GM19238 (cell line): ENCODE data around the gene RNU1-3.
"Not testable (repeated sequence)": the region's sequence is repeated elsewhere in the genome, so short reads cannot be mapped to it uniquely, and the experiment has no call there.

Experiments used
- DNase-seq: peaks from one replicate; pipeline ENCODE4 v3.0.0; 2011; ENCODE audit warnings: low spot score; ENCODE audit not compliant: insufficient read length

Gene RNU1-3

DNA sequence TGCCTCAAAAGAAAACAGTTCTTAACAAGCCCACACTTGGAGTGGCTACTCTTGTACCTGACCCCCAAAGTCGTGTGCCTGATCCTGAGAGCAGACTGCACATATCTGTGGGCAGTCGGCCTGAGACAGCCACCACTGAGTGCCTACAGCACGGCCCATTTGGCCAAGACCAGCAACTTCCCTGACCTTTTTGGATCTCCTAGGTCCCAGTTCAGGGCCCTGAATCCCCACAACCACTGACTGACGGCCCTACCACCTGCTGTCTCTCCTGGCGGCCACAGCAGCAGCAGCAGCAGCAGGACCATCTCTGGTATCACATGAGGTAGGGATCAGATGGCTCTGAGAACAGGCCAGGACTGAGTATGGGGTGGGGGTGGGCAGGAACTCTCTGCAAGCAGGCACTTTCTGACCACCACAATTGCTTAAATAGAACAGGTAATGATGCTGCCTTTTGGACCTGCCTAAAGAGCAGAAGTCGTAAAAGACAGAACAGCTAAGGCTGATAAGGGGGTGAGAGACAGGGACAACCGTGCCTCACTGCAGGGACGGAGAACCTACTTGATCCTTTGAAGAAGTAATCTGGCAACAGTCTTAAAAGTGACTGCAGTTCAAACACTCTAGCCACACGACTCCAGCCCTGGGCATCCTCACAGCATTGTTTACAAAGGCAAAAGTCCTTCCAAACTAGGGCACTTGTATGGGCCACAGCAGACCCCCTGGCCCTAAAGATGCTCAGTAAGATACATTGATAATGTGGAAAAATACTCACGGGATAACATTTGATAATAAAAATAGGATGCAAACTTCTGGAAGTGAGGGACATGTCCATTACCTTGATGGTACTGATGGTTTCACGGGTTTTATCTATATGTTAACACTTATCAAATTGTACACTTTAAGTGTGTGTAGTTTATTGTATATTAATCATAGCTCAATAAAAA lies 27.4 kb downstream of the RNU1-3 start:
- not testable (repeated sequence) for DNase-seq

DNA sequence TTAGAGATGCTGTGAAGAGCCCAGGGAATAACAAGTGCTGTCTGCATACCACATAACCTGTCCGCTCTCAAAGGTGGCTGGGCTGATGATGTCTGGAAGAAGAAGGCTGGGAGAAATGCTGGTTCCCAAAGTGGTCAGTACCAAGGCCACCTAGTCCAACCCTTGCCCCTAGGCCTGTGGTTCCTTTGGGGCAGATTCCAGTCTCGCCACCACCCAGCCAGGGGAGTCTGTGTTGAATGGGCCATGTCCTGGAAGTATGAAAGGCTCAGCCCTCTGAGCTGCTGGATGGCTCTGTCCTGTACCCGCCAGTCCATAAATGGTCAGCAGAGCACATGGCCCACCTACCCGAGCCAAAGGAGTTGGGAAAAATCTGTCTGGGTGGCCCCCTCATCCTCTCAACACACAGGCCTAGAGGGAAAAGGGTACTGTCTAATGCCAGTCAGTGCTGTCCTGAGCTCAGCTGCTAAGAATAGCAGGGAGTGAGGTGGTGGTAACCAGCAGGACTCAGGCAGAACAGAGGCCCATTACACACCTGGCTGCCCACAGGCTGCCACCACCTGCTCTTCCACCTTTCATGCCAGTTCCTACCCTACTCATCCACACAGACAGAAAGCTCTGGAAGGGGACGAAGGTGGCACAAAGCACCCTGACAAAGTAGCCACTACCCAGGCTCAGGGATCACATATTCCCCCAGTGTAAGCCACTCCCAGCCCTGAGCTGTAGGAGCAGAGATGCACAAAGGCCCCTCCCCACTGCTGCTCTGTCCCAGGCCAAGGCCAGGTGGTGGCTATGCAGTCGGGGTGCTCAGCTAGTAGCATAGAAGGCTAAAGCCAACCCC lies 28.6 kb downstream of the RNU1-3 start:
- DNase-seq, result not testable (repeated sequence)

DNA sequence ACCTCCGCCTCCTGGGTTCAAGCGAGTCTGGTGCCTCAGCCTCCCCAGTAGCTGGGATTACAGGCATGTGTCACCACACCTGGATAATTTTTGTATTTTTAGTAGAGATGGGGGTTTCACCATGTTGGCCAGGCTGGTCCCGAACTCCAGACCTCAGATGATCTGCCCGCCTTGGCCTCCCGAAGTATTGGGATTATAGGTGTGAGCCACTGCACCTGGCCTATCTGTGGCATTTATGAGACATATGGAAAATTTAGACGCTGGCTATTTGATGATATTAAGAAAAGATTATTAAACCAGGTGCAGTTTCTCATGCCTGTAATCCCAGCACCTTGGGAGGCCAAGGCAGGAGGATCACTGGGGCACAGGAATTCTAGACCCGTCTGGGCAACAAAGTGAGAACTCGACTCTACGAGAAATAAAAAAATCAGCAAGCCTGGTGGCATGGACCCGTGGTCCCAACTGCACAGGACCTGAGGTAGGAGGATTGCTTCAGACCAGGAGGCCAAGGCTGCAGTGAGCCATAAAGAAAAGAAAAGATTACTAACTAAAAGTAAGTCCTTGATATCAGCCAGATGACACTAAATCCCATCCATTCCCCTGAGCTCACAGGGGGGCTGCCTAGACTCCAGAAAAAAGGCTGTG lies 30.1 kb downstream of the RNU1-3 start:
- DNase-seq, result not testable (repeated sequence)

DNA sequence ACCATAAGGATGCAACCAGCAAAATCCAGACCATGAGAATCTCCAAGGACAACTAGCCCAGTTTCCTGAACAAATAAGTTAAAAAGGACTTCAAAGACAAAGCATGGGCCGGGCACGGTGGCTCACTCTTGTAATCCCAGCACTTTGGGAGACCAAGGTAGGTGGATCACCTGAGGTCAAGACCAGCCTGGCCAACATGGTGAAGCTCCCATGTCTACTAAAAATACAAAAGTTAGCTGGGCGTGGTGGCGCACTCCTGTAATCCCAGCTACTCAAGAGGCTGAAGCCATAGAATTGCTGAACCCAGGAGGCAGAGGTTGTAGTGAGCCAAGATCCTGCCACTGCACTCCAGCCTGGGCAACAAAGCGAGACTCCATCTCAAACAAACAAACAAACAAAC lies 30.8 kb downstream of the RNU1-3 start:
- DNase-seq, result not testable (repeated sequence)

DNA sequence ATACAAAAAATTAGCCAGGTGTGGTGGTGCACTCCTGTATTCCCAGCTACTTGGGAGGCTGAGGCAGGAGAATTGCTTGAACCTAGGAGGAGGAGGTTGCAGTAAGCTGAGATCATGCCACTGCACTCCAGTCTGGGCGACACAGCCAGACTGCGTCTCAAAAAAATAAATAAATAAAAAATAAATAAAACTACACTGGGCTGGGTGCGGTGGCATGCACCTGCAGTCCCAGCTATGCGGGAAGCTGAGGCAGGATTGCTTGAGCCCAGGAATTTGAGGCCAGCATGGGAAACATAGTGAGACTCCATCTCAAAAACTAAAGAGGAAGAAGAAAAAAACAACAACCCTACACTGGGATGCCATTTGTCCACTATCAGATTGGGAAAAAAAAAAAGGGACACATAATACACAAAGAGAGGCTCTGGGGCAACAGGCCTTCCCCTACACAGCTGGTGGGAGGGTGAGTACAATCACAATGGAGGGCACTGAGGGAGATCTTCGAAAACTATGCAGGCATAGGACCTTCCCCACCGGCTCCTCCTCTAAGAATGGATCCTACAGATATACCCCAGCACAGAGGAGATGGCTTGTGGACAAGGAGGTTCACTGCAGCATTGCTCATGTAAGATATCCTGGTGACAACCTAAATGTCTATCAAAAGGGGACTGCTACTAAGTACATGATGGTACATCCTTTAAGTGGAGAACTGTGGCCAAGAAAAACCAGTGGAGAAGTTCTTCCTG lies 33.0 kb downstream of the RNU1-3 start:
- DNase-seq, result not testable (repeated sequence)

DNA sequence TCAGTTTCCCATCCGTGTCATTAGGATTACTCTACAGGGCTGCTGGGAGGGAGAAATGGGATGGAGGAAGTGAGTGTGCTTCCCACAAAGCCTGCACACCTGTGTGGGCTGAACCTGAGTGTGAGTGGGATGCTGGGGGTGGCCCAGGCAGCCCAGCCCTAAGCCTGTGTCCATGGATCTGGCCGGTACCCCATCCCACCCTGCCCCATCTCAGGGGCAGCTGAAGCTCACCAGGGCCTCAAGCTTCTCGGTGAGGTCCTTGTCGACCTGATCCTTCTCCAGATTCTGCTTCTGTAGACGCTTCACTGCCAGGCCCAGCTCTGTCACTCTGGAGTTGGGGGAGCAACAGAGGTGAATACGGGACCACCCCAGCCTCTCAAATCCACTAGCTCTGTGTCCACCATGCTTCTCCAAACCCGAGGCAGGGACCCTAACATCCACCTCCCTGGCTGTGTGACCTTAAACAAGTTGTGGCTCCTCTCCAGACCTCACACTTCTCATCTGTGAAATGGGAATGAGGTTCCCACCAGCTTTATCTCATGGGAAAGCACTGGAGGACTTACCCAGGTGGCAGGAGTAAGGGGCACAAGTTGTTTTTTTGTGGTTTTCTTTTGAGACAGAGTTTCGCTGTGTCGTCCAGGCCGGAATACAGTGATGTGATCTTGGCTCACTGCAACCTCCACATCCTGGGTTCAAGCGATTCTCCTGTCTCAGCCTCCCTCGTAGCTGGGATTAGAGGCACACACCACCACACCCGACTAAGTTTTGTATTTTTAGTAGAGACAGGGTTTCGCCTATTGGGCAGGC lies 34.5 kb downstream of the RNU1-3 start:
- DNase-seq, result not testable (repeated sequence)

DNA sequence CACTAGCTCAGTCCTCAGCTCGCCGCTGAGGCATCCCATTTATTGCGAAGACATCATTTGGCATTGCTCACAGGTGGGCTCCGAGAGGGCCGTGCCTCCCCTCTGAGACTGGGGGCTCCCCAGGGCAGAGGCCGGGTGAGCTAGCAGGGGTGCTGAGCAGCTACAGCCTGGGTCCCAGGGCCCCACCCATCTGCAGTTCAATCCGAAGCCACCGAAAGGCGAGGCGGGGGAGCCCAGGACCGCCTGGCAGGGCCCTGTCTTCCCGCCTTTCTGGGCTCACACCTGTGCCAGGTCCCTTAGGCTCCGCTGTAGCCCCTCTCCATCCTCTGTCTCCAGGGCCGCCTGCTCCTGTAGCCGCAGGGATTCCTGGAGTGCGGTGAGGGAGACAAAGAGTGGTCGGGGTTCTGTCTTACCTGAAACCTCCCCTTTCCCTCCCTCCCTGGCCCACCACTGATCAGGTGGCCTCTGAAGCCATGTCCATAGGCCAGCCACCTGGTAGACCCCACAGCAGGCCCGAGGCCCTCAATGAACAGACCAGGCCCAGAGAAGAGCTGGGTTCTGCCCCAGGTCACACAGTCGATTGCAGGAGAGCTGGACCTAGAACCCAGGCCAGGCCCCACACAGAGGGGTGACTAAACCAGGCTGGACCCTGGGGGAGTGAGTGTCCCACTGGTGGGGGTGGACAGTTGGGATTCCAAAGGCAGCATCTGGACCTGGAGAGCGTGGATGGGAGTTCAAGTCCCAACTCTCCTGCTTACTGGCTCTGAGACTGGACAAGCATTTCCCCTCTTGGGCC lies 35.3 kb downstream of the RNU1-3 start:
- DNase-seq, result no peak

DNA sequence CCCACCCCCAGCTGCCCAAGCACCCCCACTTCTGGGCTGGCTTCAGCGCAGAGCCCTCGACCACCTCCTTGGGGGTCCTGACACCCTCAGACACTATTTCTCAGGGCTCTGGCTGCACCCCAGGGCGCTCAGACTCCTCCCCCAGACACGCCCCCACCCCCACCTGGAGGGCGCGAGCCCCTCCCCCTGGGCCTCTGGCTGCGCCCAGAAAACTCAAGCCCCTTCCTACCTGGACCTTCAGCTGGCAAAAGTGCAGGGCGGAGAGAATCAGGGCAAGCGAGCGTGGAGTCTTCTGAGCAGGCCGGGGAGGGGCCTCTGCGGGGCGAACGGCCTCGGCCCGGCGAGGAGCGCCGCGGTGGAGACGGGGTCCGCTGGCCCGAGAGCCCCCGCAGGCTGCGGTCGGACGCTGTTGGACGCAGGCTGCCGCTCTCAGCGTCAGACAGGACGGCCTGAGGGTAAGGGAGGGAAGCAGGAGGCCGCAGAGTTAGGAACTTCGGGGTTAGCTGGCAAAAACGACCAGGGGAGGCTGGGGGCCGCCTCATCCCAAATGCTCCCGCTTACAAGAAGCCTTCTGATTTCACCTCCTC lies 36.0 kb downstream of the RNU1-3 start:
- no peak for DNase-seq

DNA sequence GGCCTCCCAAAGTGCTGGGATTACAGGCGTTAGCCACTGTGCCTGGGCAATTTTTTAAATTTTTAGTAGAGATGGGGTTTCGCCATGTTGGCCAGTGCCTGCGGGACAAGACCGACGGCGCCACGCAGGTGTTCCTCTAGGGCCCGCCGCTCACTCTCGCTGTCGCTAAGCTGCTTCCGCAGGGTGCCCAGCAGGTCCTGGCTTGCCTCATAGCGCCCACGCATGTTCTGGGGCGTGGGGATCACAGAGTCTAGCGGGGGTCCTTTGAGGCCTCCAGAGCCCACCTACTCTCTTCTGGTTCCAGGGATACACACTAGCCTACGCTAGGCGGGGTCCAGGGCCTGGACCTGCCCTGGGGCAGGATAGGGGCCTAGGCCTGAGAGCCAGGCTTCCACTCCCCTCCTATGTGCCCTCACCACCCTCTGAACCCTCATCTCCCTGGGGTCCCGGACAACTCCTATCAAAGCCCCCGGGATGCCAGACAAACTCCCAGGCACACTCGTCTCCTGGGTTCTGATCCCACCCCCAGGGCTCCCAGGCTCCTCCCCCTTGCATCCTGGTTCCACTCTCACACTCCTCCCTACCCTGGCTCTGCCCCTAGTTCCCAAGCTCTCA lies 36.7 kb downstream of the RNU1-3 start:
- DNase-seq, result not testable (repeated sequence)

DNA sequence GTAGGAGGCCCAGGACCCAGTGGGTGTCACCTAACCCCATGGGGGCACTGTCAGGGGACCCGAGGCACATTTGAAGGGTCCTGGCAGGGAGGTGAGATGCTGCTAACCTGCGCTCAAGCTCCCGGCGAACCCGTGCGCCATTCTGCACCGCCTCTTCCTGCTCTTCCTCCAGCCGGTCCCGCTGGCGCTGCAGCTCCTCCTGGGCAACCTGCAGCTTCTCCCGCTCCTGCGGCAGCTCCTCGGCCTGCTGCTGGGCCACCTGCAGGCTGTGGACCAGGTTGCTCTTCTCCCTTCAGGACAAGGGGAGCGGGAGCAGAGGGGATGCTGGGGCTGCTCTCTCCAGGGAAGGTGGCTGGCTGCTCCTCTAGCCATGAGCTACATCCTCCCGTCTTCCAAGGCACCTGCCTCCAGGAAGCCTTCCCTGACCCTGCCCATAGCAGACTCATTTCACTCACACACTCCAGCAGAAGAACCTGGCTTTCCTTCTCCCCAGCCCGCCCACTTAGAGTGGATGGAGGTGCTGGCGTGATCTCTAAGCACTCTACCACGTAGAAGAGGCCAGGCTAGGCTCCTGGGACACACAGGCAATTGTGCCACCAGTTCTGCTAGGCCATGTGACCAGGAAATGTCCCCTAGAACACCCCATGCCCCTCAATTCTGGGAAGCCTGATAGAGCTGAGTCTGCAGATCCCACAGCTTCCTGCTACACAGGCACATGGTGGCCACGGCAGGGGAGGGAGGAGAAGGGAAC lies 38.2 kb downstream of the RNU1-3 start:
- DNase-seq, result no peak

DNA sequence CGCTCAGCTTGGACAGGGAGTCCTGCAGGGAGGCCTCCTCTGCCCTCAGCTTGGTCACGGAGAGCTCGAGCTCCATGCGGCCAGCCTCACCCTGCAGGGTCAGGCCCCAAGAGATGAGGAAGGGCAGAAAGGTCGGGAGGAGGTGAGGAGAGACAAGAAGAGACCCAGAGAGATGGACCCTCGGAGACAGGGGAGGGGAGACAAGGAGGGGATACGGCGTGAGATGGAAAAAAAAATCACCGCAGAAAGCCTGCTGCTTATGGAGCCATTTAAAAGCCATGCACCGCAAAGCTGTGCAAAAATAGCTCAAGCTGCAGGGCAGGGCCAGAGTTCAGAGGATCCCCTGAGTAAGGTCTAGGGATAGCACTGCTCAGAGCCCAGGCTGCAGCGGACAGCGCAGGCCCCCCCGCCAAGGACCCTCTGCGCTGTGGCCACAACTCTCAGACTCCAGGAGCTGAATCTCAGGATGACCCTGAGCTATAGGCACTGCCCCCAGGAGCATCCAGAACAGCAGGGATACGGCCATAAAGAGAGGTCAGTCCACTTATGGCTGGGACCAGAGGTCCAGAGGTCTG lies 40.3 kb downstream of the RNU1-3 start:
- DNase-seq, result not testable (repeated sequence)

DNA sequence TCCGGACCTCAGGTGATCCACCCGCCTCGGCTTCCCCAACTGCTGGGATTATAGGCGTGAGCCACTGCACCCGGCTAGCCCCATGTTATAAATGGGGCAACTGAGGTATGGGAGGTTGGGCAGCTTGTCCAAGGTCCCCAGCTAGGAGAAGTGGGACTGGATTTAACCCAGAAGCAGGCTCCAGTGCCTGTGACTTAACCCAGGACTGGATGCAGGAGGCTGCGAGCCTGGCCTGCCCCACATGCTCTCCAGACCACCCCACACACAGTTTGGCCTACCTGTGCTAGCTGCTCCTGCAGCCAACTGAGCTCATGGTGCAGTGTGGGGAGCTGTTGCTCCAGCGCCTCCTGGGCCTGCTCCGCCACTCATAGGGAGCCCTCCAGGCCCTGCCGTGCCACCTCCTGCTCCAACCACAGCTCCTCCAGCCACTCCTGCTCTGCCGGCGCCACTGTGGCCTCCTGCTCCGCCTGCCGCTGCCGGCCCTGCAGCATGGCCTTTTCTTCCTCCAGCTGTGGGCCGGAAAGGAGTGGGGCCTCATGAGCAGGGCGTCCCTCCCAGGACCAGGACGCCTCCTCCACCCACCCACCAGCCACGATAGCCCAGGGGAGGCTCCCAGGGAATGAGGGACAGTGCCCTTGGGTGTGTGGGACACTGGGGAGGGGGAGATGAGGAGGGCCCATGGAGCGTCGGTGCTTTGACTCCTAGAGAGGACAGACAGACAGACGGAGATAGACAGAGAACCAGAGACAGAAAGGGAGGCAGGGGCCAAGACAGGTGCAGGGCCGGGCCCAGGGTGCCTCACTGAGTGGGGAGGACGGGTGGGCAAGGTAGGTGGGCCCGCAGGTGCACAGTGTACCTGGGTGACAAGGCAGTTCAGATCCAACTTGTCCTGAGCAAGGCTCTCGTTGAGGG lies 41.0 kb downstream of the RNU1-3 start:
- DNase-seq, result no peak

DNA sequence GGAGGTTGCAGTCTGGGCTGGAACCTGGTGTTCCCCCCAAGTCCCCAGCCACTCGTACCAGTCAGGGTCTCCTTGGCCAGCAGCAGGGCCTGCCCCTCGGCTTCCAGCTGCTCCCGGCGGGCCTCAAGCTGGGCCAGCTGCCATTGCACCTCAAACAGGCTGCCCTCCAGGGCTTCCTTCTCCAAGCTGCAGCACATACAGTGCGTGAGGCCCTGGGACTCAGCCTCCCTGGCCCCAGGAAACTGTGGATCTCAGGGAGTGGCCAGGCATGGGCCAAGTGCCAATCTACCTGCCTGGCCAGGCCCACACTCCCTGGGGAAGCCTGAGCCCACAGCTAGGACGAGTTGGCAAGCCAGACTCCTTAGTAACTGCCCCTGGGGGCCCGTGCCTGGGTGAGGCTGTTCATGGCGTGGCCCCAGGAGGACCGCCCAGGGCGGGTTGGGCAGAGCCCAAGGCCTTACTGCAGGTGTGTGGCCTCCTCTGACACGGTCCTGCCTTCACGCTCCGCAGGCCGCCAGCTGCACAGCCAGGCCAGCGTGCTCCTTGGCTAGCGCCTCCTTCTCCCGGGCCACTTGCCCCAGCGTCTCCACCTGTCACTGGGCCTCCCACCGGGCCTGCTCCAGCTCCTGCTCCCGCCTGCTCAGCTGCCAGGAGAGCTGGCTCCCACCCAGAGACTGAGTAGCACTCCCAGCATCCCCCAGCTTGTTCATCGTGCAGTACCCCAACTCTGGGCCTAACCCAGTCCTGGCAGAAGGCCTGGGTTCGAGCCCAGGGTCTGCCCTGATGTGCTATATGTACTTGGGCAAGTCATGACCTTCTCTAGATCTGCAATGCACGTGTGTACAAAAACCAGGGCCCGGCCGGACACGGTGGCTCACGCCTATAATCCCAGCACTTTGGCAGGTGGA lies 42.7 kb downstream of the RNU1-3 start:
- DNase-seq, result not testable (repeated sequence)

DNA sequence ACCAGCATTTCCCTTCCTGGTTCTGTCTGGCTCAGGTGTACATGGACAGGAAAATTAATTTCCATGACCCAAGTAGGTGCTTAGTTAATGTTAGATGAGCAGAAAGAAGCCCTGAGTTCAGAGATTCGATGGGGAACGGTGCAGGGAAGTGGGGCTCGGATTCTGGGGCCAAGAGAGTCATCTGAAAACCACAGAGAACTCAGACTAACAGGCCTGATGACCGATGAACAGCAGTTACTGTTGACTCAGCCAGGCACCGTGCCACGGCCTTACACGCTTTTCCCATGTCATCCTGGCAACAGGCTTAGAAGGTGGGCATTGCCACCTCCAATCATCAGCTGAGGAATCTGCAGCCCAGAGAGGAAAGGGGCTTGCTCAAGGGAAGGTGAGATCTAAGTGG lies 43.4 kb downstream of the RNU1-3 start:
- DNase-seq, result not testable (repeated sequence)

DNA sequence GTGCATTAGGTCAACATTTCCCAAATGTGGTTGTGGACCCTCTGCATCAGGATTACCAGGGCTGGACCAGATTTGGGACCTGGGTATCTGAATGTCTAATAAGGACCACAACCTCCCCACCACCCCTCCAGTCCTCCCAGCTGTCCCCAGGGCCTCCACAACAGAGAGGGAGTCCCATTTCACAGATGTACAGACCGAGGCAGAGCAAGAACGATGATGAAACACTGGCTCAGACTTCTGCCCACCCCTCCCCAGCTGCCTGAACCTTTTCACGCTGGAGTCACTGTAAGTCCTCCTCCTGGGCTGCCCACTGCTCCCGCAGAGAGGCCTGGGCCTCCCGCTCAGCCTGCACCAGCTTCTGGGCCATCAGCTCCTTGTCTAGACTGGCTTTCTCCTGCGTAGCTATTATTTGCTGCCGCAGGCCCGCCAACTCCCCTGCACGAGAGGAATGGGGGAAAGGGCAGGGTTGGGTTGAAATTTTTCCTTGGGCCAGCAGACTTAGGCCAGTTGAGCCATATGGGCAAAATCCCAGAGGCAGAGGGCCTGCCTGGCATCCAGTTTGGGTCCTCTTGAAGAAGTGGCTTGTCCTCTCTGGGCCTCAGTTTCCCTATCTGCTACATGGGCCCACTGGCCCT lies 45.0 kb downstream of the RNU1-3 start:
- not testable (repeated sequence) for DNase-seq
